CD4-positive, alpha-beta T cell treated with Interleukin-12 subunit alpha and Interleukin-12 subunit beta, for 1 hour (primary cell): Measurements from ENCODE around the gene LIF.

Source experiments
- DNase-seq: peaks from one replicate; pipeline ENCODE4 v3.0.0-alpha.2; 2020

LIF gene

GRCh38 chr22:30262112-30262511 is 15.6 kb upstream of the LIF start:
- DNase-seq, result no peak

GRCh38 chr22:30261134-30261533 is 14.6 kb upstream of the LIF start:
- no peak for DNase-seq

- DNase-seq, result no peak
Measured at GRCh38 chr22:30260682-30261081, 14.1 kb upstream of the LIF start.

GRCh38 chr22:30260276-30260675 is 13.7 kb upstream of the LIF start:
- DNase-seq, result no peak

GRCh38 chr22:30254314-30254713 is 7.8 kb upstream of the LIF start:
- DNase-seq, result no peak

- DNase-seq, result no peak
Measured at GRCh38 chr22:30253205-30253852, 6.8 kb upstream of the LIF start.

GRCh38 chr22:30252411-30253204 is 6.0 kb upstream of the LIF start:
- DNase-seq, result no peak

GRCh38 chr22:30251711-30252110 is 5.2 kb upstream of the LIF start:
- no peak for DNase-seq

GRCh38 chr22:30250661-30251267 is 4.2 kb upstream of the LIF start:
- no peak for DNase-seq

- no peak for DNase-seq
Measured at GRCh38 chr22:30250039-30250565, 3.5 kb upstream of the LIF start.

GRCh38 chr22:30249049-30250038 is 2.8 kb upstream of the LIF start:
- DNase-seq, result no peak

GRCh38 chr22:30248484-30248883 is 1.9 kb upstream of the LIF start:
- DNase-seq, result no peak

GRCh38 chr22:30247974-30248373 is 1.4 kb upstream of the LIF start:
- no peak for DNase-seq

- DNase-seq, result no peak
Measured at GRCh38 chr22:30247561-30247960, 1.0 kb upstream of the LIF start.

GRCh38 chr22:30246814-30247376 is 336 bp upstream of the LIF start:
- DNase-seq, result no peak

GRCh38 chr22:30245181-30245984 is 1.2 kb downstream of the LIF start:
- no peak for DNase-seq

GRCh38 chr22:30244641-30245040 is 1.9 kb downstream of the LIF start:
- no peak for DNase-seq

- no peak for DNase-seq
Measured at GRCh38 chr22:30244066-30244465, 2.5 kb downstream of the LIF start.

- DNase-seq, result no peak
Measured at GRCh38 chr22:30243661-30244060, 2.9 kb downstream of the LIF start.

GRCh38 chr22:30241576-30242371 is 4.8 kb downstream of the LIF start:
- no peak for DNase-seq
